Activated T-helper 2 cell treated with anti-CD3 and anti-CD28 coated beads, Interferon-gamma antibody, Interleukin-2, Interleukin-4, amounts not matched to agents 10 μg/mL and 5 μg/mL and 100 μg/mL, durations not matched to agents 14 hours and 24 hours and 36 hours (primary cell): ENCODE results near the gene HNMT. TPM values are rescaled to one million over a fixed set of nuclear protein-coding genes. Genes with fewer than 3 reads are reported as not detected.
A peak's percentile ranks its signal among the peaks of the same experiment; 100 is the strongest.

Experiments
- DNase-seq: peaks from one replicate; pipeline ENCODE4 v3.0.0; 2021; ENCODE audit warnings: low spot score
- H3K27ac Mint-ChIP-seq: one replicate; pipeline ENCODE4 v1.8.0; 2021; ENCODE audit warnings: mixed read lengths
- H3K27me3 Mint-ChIP-seq: one replicate; pipeline ENCODE4 v1.8.0; 2021; ENCODE audit warnings: low read depth, mixed read lengths
- H3K36me3 Mint-ChIP-seq: one replicate; pipeline ENCODE4 v1.8.0; 2021; ENCODE audit warnings: low read depth, mixed read lengths
- H3K4me1 Mint-ChIP-seq: one replicate; pipeline ENCODE4 v1.8.0; 2021; ENCODE audit warnings: low read depth, mixed read lengths
- H3K4me3 Mint-ChIP-seq: one replicate; pipeline ENCODE4 v1.8.0; 2021; ENCODE audit warnings: low read depth, mild to moderate bottlenecking, moderate library complexity, mixed read lengths
- H3K9me3 Mint-ChIP-seq: one replicate; pipeline ENCODE4 v1.8.0; 2021; ENCODE audit warnings: mixed read lengths
- intact Hi-C: fragments of 100-400 bp; cut with micrococcal nuclease; formaldehyde crosslinking; loops from one replicate; pipeline ENCODE4 v1.15.1; 2023
- total RNA-seq: library from RNA; stranded (reverse); gene quantifications from 2 replicates; pipeline ENCODE4 v1.2.3, GENCODE V29; 2022

Gene HNMT
- total RNA-seq, 1 donor from 2014 or later: not detected

DNA sequence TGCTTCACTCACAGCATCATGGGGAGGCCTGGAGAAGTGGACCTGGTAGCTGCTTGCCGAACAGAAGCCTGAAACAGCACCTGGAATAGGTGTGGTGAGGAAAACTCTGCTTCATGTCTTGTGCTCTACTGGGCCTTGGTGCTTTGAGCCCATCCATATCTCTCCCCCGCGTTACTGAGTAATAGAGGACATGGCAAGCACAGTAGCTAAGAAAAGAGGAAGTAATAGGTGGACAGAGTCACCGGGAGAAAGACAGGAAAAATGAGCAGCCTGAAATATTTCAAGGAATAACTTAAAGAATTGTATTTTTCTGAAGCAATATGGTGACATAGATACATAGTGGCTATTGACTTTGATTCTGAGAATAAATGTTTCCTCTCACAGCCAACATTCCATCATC, 14.0 kb upstream of the HNMT start:
- Mint-ChIP-seq H3K27ac (no peak overlapping the region), H3K9me3 (no peaks in the 10 kb centered on the region), H3K4me1 (peaks cover 7% of the 10 kb centered on the region), H3K27me3 (no peaks in the 10 kb centered on the region), H3K4me3 (no peak overlapping the region), H3K36me3 (no peaks in the 10 kb centered on the region)
- intact Hi-C loops: no loop called here
- DNase-seq: no peak

GRCh38 chr2:137951586-137951985, 12.7 kb upstream of the HNMT start:
- Mint-ChIP-seq H3K4me3 (no peak overlapping the region), H3K36me3 (no peaks in the 10 kb centered on the region)

DNA sequence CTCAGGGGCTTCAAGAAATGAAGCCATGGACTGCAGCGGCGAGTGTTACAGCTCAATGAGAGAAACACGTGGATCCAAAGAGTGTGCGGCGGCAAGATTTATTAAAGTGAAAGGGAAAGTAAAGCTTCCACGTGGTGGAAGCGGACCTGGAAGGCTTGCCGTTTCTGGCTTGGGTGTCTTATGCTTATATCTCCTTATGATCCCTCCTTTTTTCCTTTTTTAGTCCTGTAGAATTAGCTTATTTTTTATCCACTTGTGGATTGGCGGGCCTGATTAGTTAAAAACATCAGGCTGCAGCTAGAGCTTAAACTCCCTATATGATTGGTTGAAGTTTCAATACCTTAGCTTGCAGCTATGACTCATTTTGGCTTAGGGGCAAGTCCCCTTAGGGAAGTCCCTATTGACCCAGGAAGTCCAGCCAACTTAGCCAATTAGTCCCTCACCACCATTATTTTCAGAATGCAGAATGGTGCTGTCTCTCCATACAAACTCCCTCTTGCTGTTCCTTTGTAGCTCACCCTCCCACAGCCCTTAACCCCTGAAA, 11.6 kb upstream of the HNMT start:
- peaks cover 7% of the 10 kb centered on the region for H3K4me1 Mint-ChIP-seq

More at GRCh38 chr2:137951586-137951985, 12.7 kb upstream of the HNMT start:
- Mint-ChIP-seq H3K27ac (no peak overlapping the region), H3K9me3 (no peaks in the 10 kb centered on the region), H3K27me3 (no peaks in the 10 kb centered on the region), H3K4me1 (peaks cover 7% of the 10 kb centered on the region)
- no peak for DNase-seq
- intact Hi-C loops: no loop called here

GRCh38 chr2:137955536-137955935, 8.7 kb upstream of the HNMT start:
- Mint-ChIP-seq H3K27me3 (no peaks in the 10 kb centered on the region), H3K36me3 (no peaks in the 10 kb centered on the region), H3K27ac (no peak overlapping the region), H3K4me3 (no peak overlapping the region), H3K9me3 (peaks cover 4% of the 10 kb centered on the region), H3K4me1 (peaks cover 7% of the 10 kb centered on the region)
- intact Hi-C loops: no loop called here
- no peak for DNase-seq

More for the DNA sequence above, 11.6 kb upstream of the HNMT start:
- no peaks in the 10 kb centered on the region for H3K27me3 Mint-ChIP-seq
- no peak overlapping the region for H3K4me3 Mint-ChIP-seq
- no peaks in the 10 kb centered on the region for H3K36me3 Mint-ChIP-seq
- DNase-seq: no peak
- H3K9me3 Mint-ChIP-seq: no peaks in the 10 kb centered on the region
- intact Hi-C loops: no loop called here
- H3K27ac Mint-ChIP-seq: peak overlapping the region; percentile 67

GRCh38 chr2:137957033-137957432, 7.2 kb upstream of the HNMT start:
- peaks cover 6% of the 10 kb centered on the region for H3K4me1 Mint-ChIP-seq
- no peak overlapping the region for H3K4me3 Mint-ChIP-seq
- no peaks in the 10 kb centered on the region for H3K36me3 Mint-ChIP-seq
- H3K27me3 Mint-ChIP-seq: no peaks in the 10 kb centered on the region
- no peak overlapping the region for H3K27ac Mint-ChIP-seq
- DNase-seq: no peak
- intact Hi-C loops: no loop called here
- peaks cover 4% of the 10 kb centered on the region for H3K9me3 Mint-ChIP-seq

GRCh38 chr2:137959166-137959565, 5.1 kb upstream of the HNMT start:
- no peaks in the 10 kb centered on the region for H3K4me1 Mint-ChIP-seq
- no peaks in the 10 kb centered on the region for H3K27me3 Mint-ChIP-seq
- H3K36me3 Mint-ChIP-seq: no peaks in the 10 kb centered on the region
- no peak overlapping the region for H3K4me3 Mint-ChIP-seq
- H3K9me3 Mint-ChIP-seq: peaks cover 4% of the 10 kb centered on the region
- no peak for DNase-seq
- no peak overlapping the region for H3K27ac Mint-ChIP-seq
- intact Hi-C loops: no loop called here

DNA sequence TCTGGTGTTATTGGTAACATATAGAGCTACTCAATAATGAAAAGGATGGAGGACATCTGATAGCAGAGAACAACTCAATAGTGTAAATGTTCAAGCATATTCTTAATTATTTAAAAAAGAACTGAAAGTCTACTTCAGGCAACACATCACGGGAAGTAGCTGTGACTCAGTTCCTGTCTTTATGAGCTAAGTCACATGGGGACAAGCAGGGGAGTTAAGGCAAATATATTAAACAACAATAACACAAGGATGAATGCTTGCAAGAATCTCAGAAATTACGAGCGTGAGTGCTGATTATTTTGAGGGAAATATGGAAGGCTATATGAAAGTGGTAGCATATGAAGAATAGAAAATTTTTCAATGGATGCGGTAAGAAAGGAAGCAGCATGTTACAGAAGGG, 4.0 kb upstream of the HNMT start:
- Mint-ChIP-seq H3K9me3 (peaks cover 4% of the 10 kb centered on the region), H3K27me3 (no peaks in the 10 kb centered on the region), H3K4me3 (no peak overlapping the region), H3K36me3 (no peaks in the 10 kb centered on the region), H3K4me1 (no peaks in the 10 kb centered on the region), H3K27ac (no peak overlapping the region)
- no peak for DNase-seq
- intact Hi-C loops: no loop called here

DNA sequence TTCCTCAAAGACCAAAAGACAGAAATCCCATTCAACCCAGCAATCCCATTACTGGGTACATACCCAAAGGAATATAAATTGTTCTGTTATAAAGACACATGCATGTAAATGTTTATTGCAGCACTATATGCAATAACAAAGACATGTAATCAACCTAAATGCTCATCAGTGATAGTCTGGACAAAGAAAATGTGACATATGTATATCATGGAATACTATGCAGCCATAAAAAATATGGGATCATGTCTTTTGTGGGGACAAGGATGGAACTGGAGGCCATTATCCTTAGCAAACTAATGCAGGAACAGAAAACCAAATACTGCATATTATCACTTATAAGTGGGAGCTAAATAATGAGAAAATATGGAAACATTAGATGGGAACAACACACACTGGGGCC, 2.7 kb upstream of the HNMT start:
- intact Hi-C loops: no loop called here
- no peaks in the 10 kb centered on the region for H3K27me3 Mint-ChIP-seq
- no peaks in the 10 kb centered on the region for H3K36me3 Mint-ChIP-seq
- H3K4me3 Mint-ChIP-seq: no peak overlapping the region
- H3K27ac Mint-ChIP-seq: no peak overlapping the region
- DNase-seq: no peak
- peaks cover 4% of the 10 kb centered on the region for H3K9me3 Mint-ChIP-seq
- no peaks in the 10 kb centered on the region for H3K4me1 Mint-ChIP-seq

DNA sequence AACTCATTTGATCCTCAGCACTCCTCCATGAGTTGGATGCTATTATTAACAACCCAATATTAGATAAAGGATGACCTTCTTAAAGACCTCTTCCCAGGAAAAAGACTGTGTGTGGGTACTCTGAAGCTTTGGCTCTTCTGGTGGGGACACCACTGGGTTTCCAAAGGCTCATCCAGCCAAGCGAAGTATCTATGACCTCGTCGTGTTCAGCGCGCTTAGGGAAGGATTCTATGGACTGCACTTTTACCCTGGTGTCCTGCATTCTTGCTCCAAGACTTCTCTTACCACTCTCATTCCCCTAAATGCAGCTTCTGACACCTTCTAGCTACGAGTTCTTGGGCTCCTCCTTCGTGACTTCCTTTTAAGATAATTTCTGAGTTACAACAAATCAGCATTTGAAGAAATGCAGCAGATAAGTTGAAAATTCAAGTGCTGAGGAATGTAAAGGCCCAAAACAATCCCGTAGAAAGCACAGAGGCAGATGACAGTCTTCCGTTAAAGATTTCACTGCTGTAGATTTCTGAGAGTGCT, 673 bp upstream of the HNMT start:
- H3K27me3 Mint-ChIP-seq: no peaks in the 10 kb centered on the region

DNA sequence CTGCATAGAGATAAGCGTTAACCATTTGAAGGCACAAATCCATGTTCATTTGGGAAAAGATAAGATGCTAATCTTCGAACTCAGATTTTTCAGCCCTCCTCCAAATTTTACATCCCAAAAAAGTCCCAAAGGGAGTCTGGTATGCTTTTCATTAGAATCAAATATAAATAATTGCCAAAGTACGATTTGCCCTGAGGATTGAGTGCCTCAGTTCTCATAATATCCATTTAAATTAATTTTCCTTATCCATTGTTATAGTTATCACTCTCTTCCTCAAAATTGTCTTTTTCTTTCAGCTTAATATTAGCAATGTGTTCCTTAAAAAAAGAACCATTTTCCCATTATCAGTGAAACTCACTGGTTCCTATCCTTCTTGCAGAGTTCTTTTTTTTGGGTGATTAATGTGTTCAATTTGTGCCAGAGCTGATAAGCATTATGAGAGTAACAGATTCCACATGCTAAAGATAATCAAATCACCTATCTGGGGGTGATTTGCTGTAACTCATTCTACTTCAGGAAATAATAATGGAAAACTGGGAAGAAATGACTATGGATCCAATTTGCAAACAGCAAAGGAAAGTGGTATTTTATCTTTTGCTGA, 686 bp downstream of the HNMT start:
- Mint-ChIP-seq H3K9me3 (peaks cover 4% of the 10 kb centered on the region), H3K36me3 (no peaks in the 10 kb centered on the region), H3K4me3 (no peak overlapping the region), H3K27me3 (no peaks in the 10 kb centered on the region), H3K4me1 (no peaks in the 10 kb centered on the region), H3K27ac (no peak overlapping the region)
- no peak for DNase-seq
- intact Hi-C loops: no loop called here

More for the DNA sequence above, 673 bp upstream of the HNMT start:
- H3K4me3 Mint-ChIP-seq: no peak overlapping the region
- intact Hi-C loops: no loop called here
- H3K4me1 Mint-ChIP-seq: no peaks in the 10 kb centered on the region
- no peak for DNase-seq
- peaks cover 4% of the 10 kb centered on the region for H3K9me3 Mint-ChIP-seq
- no peak overlapping the region for H3K27ac Mint-ChIP-seq
- no peaks in the 10 kb centered on the region for H3K36me3 Mint-ChIP-seq

GRCh38 chr2:137966043-137966442, 1.8 kb downstream of the HNMT start:
- Mint-ChIP-seq H3K36me3 (no peaks in the 10 kb centered on the region), H3K4me1 (no peaks in the 10 kb centered on the region), H3K27me3 (no peaks in the 10 kb centered on the region), H3K27ac (no peak overlapping the region), H3K9me3 (no peaks in the 10 kb centered on the region), H3K4me3 (no peak overlapping the region)
- DNase-seq: no peak
- intact Hi-C loops: no loop called here

- Mint-ChIP-seq H3K27me3 (no peaks in the 10 kb centered on the region), H3K27ac (no peak overlapping the region), H3K36me3 (no peaks in the 10 kb centered on the region), H3K4me3 (no peak overlapping the region), H3K9me3 (no peaks in the 10 kb centered on the region), H3K4me1 (no peaks in the 10 kb centered on the region)
- no peak for DNase-seq
- intact Hi-C loops: no loop called here
Measured at GRCh38 chr2:137967042-137967441, 2.8 kb downstream of the HNMT start.

- DNase-seq: no peak
- Mint-ChIP-seq H3K36me3 (no peaks in the 10 kb centered on the region), H3K27ac (no peak overlapping the region)
Measured at GRCh38 chr2:137968477-137969417, 4.5 kb downstream of the HNMT start.

More at GRCh38 chr2:137968477-137969417, 4.5 kb downstream of the HNMT start:
- Mint-ChIP-seq H3K27me3 (no peaks in the 10 kb centered on the region), H3K9me3 (no peaks in the 10 kb centered on the region), H3K4me1 (no peaks in the 10 kb centered on the region), H3K4me3 (no peak overlapping the region)
- intact Hi-C loops: no loop called here
